GM12801 (cell line): ENCODE results near the gene ZNF268.

ENCODE experiments used
- TF ChIP-seq, protein P1 (sequence below): IDR thresholded peaks from one replicate; pipeline ENCODE4 v1.5.1; 2011; ENCODE audit warnings: control low read depth; ENCODE audit not compliant: insufficient read length; ENCODE audit errors: extremely low read depth

ZNF268 gene

DNA sequence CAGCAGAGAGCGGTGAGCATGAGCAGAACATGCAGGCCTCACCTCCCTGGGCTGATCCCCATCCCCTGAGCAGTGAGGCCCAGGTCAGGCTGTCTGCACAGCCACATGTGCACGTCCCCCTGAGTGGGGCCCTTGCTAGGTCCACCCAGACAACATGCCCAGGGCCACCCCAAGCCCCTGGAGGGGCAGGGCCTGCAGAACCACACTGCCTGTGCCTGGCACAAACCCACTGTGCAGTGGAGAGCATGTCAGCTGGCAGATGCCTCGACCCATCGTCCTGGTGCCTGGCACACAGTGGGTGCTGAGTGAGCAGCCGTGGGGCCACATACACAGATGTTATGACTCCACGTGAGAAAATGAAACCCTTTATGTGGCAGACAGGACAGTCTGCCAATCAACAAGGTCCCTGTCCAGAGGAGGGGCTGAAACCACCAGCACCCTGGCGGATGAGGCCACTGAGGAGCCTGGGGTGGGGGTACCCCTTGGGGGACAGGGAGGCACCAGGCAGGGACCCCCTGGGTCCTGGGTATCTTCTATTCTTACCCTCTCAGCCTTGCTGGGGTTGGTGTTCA lies 46.1 kb downstream of the ZNF268 start:
- TF ChIP-seq, protein P1, sequence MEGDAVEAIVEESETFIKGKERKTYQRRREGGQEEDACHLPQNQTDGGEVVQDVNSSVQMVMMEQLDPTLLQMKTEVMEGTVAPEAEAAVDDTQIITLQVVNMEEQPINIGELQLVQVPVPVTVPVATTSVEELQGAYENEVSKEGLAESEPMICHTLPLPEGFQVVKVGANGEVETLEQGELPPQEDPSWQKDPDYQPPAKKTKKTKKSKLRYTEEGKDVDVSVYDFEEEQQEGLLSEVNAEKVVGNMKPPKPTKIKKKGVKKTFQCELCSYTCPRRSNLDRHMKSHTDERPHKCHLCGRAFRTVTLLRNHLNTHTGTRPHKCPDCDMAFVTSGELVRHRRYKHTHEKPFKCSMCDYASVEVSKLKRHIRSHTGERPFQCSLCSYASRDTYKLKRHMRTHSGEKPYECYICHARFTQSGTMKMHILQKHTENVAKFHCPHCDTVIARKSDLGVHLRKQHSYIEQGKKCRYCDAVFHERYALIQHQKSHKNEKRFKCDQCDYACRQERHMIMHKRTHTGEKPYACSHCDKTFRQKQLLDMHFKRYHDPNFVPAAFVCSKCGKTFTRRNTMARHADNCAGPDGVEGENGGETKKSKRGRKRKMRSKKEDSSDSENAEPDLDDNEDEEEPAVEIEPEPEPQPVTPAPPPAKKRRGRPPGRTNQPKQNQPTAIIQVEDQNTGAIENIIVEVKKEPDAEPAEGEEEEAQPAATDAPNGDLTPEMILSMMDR: no peak

- TF ChIP-seq, protein P1: no peak
Observed at GRCh38 chr12:133231001-133231400, 49.7 kb downstream of the ZNF268 start.

DNA sequence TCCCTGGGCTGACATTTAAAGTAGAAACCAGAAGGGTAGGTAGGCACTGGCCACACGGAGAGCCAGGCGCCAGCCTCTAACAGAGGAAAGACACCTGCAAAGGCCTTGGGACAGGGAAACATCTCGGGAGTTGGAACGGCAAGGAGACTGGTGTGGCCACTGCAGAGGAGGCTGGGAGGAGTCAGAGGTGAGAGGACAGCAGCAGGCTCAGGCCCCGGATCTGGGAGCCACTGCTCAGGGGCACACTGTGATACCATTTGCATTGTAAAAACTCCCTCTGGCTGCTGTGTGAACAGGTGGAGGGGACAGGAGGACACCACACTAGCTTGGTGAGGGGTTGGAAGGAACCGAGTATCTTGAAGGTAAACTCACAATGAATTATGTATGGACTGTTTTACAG lies 51.7 kb downstream of the ZNF268 start:
- TF ChIP-seq, protein P1: no peak

DNA sequence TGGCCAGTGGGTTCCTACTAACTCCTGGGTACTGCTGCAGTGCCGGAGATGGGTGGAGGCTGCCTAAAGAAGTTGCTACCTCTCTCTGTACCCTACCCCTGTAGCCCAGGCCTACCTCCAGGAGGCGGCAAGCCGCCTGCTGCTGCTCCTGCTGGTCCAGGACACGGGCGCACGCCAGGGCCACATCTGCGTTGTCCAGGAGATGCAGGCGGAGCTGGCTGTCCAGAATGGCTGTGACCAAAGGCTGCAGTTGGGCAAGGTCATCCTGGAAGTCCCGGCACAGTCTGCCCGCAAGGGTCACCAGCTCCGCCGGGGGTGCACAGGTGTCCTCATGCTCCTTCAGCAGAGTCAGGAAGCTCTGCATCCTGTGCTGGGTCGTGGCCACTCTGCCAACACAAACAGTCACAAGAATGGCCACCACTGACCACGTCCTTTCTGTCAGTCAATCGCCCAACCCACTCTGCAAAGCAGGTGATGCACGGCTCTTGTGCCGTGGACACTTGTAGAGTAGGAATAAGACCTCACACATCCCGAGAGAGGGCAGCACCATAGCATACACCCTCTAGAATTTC lies 52.8 kb downstream of the ZNF268 start:
- TF ChIP-seq, protein P1: no peak

DNA sequence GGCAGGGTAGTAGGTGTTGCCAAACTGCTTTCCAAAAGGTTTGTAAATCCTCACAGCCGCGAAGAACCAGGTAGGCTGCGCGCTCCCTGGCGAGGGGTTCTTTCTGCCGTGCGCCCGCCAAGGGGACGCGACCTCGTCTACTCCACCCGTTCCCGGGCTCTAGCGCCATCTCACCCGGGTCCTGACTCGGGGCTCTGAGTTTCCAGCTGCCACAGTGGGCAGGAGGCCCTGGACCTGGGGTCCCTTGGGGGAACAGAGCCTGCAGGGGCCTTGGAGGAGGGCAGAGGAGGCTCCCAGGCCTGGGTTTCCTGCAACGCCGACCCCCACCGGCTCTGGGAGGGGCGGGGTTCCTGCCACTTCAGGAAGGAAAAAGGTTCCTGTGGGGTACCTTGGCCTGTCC lies 53.7 kb downstream of the ZNF268 start:
- TF ChIP-seq, protein P1: no peak

DNA sequence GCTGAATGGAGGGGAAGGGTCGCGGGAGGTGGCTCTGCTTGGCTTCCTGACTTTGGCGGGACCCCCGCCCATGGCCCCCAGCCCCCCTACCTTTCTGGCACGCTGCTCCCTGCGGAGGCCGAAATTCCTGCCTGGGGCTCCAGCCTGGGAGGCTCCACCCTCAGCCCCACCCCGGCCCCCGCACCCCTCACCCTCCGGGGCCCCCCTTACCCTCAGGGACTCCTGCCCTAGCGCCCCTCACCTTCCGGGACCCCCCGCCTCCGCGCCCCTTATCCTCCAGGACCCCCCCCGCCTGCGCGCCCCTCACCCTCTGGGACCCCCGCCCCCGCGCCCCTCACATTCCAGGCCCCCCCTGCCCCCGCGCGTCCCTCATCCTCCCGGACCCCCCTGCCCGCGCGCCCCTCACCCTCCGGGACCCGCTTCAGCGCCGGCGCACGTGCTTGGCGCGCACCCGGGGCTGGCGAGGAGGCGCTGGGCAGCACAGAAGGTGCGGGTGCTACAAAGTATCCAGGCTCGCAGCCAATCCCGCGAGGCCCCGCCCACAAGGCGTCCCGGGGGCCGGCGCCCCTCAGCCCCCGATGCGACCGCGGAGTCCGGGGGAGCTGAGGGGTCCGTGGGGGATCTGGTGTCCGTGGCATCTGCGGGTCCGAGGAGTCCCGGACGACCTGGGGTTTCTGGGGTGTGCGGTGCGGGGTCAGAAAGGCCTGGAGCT lies 54.3 kb downstream of the ZNF268 start, which contains the start of gene ANHX:
Gene ANHX, minus strand, starts transcription at position 477 of the 712 bp plus-strand sequence. CDS start 1,521 bp downstream, outside the sequence.
- TF ChIP-seq, protein P1: no peak

GRCh38 chr12:133236144-133236543 lies 54.8 kb downstream of the ZNF268 start:
- TF ChIP-seq, protein P1: no peak
